HL-60 (cell line): ENCODE results near the gene SLC24A1.
"Not testable (repeated sequence)": the region's sequence is repeated elsewhere in the genome, so short reads cannot be mapped to it uniquely, and the experiment has no call there.

Experiments
- GABPA ChIP-seq: IDR thresholded peaks from 2 replicates; pipeline ENCODE4 v1.6.1; 2012; ENCODE audit warnings: low read depth
- TF ChIP-seq, protein P1 (sequence below): IDR thresholded peaks from one replicate; pipeline ENCODE4 v1.5.1; 2011; ENCODE audit warnings: low read length, control low read depth, inconsistent platforms; ENCODE audit not compliant: insufficient read depth
- TF ChIP-seq, protein P2 (sequence below): IDR thresholded peaks from 2 replicates; pipeline ENCODE4 v1.6.1; 2012; ENCODE audit warnings: low read depth; ENCODE audit not compliant: insufficient replicate concordance

DNA sequence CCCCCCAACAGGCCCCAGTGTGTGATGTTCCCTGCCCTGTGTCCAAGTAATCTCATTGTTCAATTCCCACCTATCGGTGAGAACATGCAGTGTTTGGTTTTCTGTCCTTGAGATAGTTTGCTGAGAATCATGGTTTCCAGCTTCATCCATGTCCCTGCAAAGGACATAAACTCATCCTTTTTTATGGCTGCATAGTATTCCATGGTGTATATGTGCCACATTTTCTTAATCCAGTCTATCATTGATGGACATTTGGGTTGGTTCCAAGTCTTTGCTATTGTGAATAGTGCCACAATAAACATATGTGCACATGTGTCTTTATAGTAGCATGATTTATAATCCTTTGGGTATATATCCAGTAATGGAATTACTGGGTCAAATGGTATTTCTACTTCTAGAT, 5.9 kb upstream of the SLC24A1 start:
- TF ChIP-seq, protein P1, sequence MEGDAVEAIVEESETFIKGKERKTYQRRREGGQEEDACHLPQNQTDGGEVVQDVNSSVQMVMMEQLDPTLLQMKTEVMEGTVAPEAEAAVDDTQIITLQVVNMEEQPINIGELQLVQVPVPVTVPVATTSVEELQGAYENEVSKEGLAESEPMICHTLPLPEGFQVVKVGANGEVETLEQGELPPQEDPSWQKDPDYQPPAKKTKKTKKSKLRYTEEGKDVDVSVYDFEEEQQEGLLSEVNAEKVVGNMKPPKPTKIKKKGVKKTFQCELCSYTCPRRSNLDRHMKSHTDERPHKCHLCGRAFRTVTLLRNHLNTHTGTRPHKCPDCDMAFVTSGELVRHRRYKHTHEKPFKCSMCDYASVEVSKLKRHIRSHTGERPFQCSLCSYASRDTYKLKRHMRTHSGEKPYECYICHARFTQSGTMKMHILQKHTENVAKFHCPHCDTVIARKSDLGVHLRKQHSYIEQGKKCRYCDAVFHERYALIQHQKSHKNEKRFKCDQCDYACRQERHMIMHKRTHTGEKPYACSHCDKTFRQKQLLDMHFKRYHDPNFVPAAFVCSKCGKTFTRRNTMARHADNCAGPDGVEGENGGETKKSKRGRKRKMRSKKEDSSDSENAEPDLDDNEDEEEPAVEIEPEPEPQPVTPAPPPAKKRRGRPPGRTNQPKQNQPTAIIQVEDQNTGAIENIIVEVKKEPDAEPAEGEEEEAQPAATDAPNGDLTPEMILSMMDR = not testable (repeated sequence)
- TF ChIP-seq, protein P2, sequence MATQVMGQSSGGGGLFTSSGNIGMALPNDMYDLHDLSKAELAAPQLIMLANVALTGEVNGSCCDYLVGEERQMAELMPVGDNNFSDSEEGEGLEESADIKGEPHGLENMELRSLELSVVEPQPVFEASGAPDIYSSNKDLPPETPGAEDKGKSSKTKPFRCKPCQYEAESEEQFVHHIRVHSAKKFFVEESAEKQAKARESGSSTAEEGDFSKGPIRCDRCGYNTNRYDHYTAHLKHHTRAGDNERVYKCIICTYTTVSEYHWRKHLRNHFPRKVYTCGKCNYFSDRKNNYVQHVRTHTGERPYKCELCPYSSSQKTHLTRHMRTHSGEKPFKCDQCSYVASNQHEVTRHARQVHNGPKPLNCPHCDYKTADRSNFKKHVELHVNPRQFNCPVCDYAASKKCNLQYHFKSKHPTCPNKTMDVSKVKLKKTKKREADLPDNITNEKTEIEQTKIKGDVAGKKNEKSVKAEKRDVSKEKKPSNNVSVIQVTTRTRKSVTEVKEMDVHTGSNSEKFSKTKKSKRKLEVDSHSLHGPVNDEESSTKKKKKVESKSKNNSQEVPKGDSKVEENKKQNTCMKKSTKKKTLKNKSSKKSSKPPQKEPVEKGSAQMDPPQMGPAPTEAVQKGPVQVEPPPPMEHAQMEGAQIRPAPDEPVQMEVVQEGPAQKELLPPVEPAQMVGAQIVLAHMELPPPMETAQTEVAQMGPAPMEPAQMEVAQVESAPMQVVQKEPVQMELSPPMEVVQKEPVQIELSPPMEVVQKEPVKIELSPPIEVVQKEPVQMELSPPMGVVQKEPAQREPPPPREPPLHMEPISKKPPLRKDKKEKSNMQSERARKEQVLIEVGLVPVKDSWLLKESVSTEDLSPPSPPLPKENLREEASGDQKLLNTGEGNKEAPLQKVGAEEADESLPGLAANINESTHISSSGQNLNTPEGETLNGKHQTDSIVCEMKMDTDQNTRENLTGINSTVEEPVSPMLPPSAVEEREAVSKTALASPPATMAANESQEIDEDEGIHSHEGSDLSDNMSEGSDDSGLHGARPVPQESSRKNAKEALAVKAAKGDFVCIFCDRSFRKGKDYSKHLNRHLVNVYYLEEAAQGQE = not testable (repeated sequence)
- not testable (repeated sequence) for TF ChIP-seq GABPA
